Caco-2 (cell line): Measurements from ENCODE around the gene ATP8B3. TPM values are rescaled to one million over a fixed set of nuclear protein-coding genes. Genes with fewer than 3 reads are reported as not detected.

Source experiments
- BruUV-seq: library from RNA; stranded (reverse); fragments of 400-500 nt; replicated peaks from 2 replicates; lab custom pipeline; 2021; lab: Mats Ljungman, UMichigan
- CTCF ChIA-PET: fragments of 300-600 bp; sonication (Branson Sonifier 250); formaldehyde crosslinking; loops from one replicate; lab custom pipeline; 2022; ENCODE audit warnings: antibody characterized with exemption; lab: Charles Lee
- POLR2A ChIA-PET: fragments of 300-600 bp; sonication (Branson Sonifier 250); formaldehyde crosslinking; loops from one replicate; lab custom pipeline; 2022; ENCODE audit warnings: antibody characterized with exemption; lab: Charles Lee
- DNase-seq, 2 experiments: peaks; one replicate each; pipeline versions ENCODE4 v3.0.0 to v3.0.0-alpha.2; 2020 to 2022
- H3K27me3 ChIP-seq: replicated peaks from 2 replicates; pipeline ENCODE4 v1.6.0; 2011; ENCODE audit warnings: low read length; ENCODE audit not compliant: control insufficient read depth, insufficient read depth
- H3K36me3 ChIP-seq: 2 replicates; pipeline ENCODE4 v1.5.1; 2011; ENCODE audit warnings: low read length; ENCODE audit not compliant: control insufficient read depth, insufficient read depth
- H3K4me1 ChIP-seq: fragments of 250-450 bp; sonication (Bioruptor Pico); 2 replicates; pipeline ENCODE4 v1.5.1; 2020; ENCODE audit warnings: mild to moderate bottlenecking
- H3K4me3 ChIP-seq: 2 replicates; pipeline ENCODE4 v1.5.1; 2011; ENCODE audit warnings: low read depth, mild to moderate bottlenecking, control low read depth, low read length
- H3K9me3 ChIP-seq: fragments of 250-450 bp; sonication (Bioruptor Pico); 2 replicates; pipeline ENCODE4 v1.5.1; 2020; ENCODE audit warnings: mild to moderate bottlenecking, moderate library complexity
- H3K27ac Mint-ChIP-seq: one replicate; pipeline ENCODE4 v1.8.0; 2022; ENCODE audit warnings: mixed read lengths; ENCODE audit not compliant: unreplicated experiment
- H3K27me3 Mint-ChIP-seq: one replicate; pipeline ENCODE4 v1.8.0; 2022; ENCODE audit warnings: mixed read lengths; ENCODE audit not compliant: insufficient read depth, unreplicated experiment
- H3K36me3 Mint-ChIP-seq: one replicate; pipeline ENCODE4 v1.8.0; 2022; ENCODE audit warnings: mild to moderate bottlenecking, mixed read lengths; ENCODE audit not compliant: insufficient read depth, unreplicated experiment
- H3K4me1 Mint-ChIP-seq: one replicate; pipeline ENCODE4 v1.8.0; 2022; ENCODE audit warnings: low read depth, mixed read lengths; ENCODE audit not compliant: unreplicated experiment
- H3K4me3 Mint-ChIP-seq: one replicate; pipeline ENCODE4 v1.8.0; 2022; ENCODE audit warnings: mild to moderate bottlenecking, moderate library complexity, mixed read lengths; ENCODE audit not compliant: unreplicated experiment
- H3K9me3 Mint-ChIP-seq: one replicate; pipeline ENCODE4 v1.8.0; 2022; ENCODE audit warnings: mixed read lengths; ENCODE audit not compliant: unreplicated experiment
- CTCF ChIP-seq, 2 experiments: fragments of 200-600 bp in 1 of 2; IDR thresholded peaks; 1 replicate in 1 of 2; 2 replicates in 1 of 2; pipeline versions ENCODE4 v1.5.1 to v1.8.0; 2011 to 2022; ENCODE audit warnings: antibody characterized with exemption in 1 of 2, control low read depth in 1 of 2, inconsistent platforms in 1 of 2, low read depth in 1 of 2, low read length in 1 of 2, mild to moderate bottlenecking in 1 of 2, moderate library complexity in 1 of 2; ENCODE audit not compliant: insufficient read depth in 1 of 2, severe bottlenecking in 1 of 2, unreplicated experiment in 1 of 2
- intact Hi-C: fragments of 100-400 bp; cut with micrococcal nuclease; formaldehyde crosslinking; loops from one replicate; pipeline ENCODE4 v1.10.0; 2022; ENCODE audit not compliant: unreplicated experiment
- total RNA-seq: library from RNA; stranded (reverse); gene quantifications from 2 replicates; pipeline ENCODE4 v1.2.3, GENCODE V29; 2022

Gene ATP8B3
- total RNA-seq, 1 experiment from 2014 or later, result 0.45 TPM

DNA sequence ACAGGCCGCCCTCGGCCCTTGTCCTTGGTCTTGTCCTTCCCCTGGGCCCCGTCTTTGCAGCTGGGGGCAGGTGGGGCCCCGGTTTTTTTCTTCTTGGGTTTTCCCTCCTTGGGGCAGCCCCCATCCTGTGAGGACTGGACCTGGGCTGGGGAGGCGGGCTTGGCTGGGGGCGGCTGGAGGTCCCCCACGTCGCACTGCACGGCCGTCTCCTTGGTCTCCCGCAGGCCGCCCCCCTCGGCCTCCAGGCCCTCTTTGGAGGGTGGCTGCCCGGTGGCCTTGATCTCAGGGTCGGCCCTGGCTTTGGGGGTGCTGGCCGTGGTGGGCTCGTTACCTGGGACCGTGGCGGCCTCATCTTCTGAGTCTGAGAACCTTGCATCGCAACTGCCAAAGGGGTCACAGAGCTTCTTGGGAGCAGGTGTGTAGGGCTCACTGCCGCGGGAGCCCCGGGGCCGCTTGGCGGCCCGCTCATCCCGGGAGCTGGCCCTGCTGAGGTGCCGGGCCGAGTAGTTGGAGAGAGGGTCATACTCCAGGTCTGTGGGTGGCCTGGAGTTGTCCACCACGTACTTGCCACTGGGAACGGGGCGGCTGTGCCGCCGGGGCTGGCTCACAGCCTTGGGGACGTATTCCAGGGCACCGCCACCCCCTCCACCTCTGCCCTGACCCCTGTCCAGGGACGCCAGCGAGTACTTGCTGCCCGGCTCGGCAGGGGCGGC lies 15.6 kb upstream of the ATP8B3 start:
- Mint-ChIP-seq H3K27me3 (no peaks in the 10 kb centered on the region), H3K27ac (no peak overlapping the region), H3K4me1 (no peaks in the 10 kb centered on the region), H3K9me3 (no peaks in the 10 kb centered on the region), H3K36me3 (peaks cover 40% of the 10 kb centered on the region), H3K4me3 (no peak overlapping the region)
- no TSS peak for BruUV-seq
- no peaks in the 10 kb centered on the region for H3K9me3 ChIP-seq
- TF ChIP-seq CTCF (IDR thresholded peaks at IDR 0.05; ENCODE audit: insufficient read depth in 1 of 2, low read depth in 1 of 2, low read length in 1 of 2, severe bottlenecking in 1 of 2, unreplicated experiment in 1 of 2), result no peak
- H3K4me1 ChIP-seq, result no peaks in the 10 kb centered on the region
- no peaks in the 10 kb centered on the region for H3K27me3 ChIP-seq
- H3K4me3 ChIP-seq, result no peak overlapping the region
- DNase-seq, result no peak
- ChIA-PET POLR2A (no interaction called here), CTCF (no interaction called here)
- no peaks in the 10 kb centered on the region; the same call in 1 of the 2 replicates for H3K36me3 ChIP-seq
- intact Hi-C loops, result no loop called here

- TSS peak; percentile 37 for BruUV-seq
- H3K9me3 Mint-ChIP-seq, result no peaks in the 10 kb centered on the region
- DNase-seq, result no peak
- Histone ChIP-seq H3K9me3 (no peaks in the 10 kb centered on the region), H3K27me3 (no peaks in the 10 kb centered on the region), H3K4me1 (no peaks in the 10 kb centered on the region), H3K36me3 (no peaks in the 10 kb centered on the region; the same call in 1 of the 2 replicates), H3K4me3 (no peak overlapping the region)
- H3K4me1 Mint-ChIP-seq, result no peaks in the 10 kb centered on the region
- H3K27me3 Mint-ChIP-seq, result no peaks in the 10 kb centered on the region
- H3K36me3 Mint-ChIP-seq, result peaks cover 43% of the 10 kb centered on the region
- H3K27ac Mint-ChIP-seq, result no peak overlapping the region
- ChIA-PET CTCF (interaction anchor here (0.5 to 1.7 kb wide), 14 partner anchors 8 to 957 kb away, joined by 3 to 16 read pairs (median 3); no protein-coding TSS in a partner anchor), POLR2A (interaction anchor here (0.5 kb wide), 1 partner anchor 11 kb away, joined by 3 read pairs; no protein-coding TSS in a partner anchor)
- intact Hi-C loops, result no loop called here
- no peak for TF ChIP-seq CTCF (IDR thresholded peaks at IDR 0.05; ENCODE audit: insufficient read depth in 1 of 2, low read depth in 1 of 2, low read length in 1 of 2, severe bottlenecking in 1 of 2, unreplicated experiment in 1 of 2)
- H3K4me3 Mint-ChIP-seq, result no peak overlapping the region
Observed at GRCh38 chr19:1826557-1827521, 14.8 kb upstream of the ATP8B3 start.

- H3K4me3 ChIP-seq, result no peak overlapping the region
- CTCF ChIA-PET, result interaction anchor here (0.5 to 1.7 kb wide), 14 partner anchors 9 to 957 kb away, joined by 3 to 16 read pairs (median 3); no protein-coding TSS in a partner anchor
- no peaks in the 10 kb centered on the region for H3K4me1 ChIP-seq
- no peak overlapping the region for H3K27ac Mint-ChIP-seq
- peak; percentile 81 to 88 for TF ChIP-seq CTCF (IDR thresholded peaks at IDR 0.05; ENCODE audit: insufficient read depth in 1 of 2, low read depth in 1 of 2, low read length in 1 of 2, severe bottlenecking in 1 of 2, unreplicated experiment in 1 of 2)
- DNase-seq, result peak; percentile 71 to 85
- no peaks in the 10 kb centered on the region for H3K9me3 ChIP-seq
- intact Hi-C loops, result no loop called here
- no peaks in the 10 kb centered on the region for H3K27me3 Mint-ChIP-seq
- H3K27me3 ChIP-seq, result no peaks in the 10 kb centered on the region
- BruUV-seq, result no TSS peak
- H3K4me3 Mint-ChIP-seq, result no peak overlapping the region
- no peaks in the 10 kb centered on the region; the same call in 1 of the 2 replicates for H3K36me3 ChIP-seq
- no peaks in the 10 kb centered on the region for H3K9me3 Mint-ChIP-seq
- H3K4me1 Mint-ChIP-seq, result no peaks in the 10 kb centered on the region
- peaks cover 48% of the 10 kb centered on the region for H3K36me3 Mint-ChIP-seq
- POLR2A ChIA-PET, result no interaction called here
Observed at GRCh38 chr19:1825909-1826556, 14.0 kb upstream of the ATP8B3 start.
